RWPE1 (cell line): Measurements from ENCODE around the gene KIF18B.
A peak's percentile ranks its signal among the peaks of the same experiment; 100 is the strongest.

Experiments
- CTCF ChIA-PET: fragments of 350-600 bp; sonication (Branson Sonifier 250); formaldehyde crosslinking; extraction: SDS; loops from one replicate; lab custom pipeline; 2021; lab: Yijun Ruan, JAX
- POLR2A ChIA-PET: fragments of 400-600 bp; formaldehyde crosslinking; extraction: SDS; loops from one replicate; lab custom pipeline; 2020; ENCODE audit warnings: antibody characterized with exemption; ENCODE audit not compliant: low non-redundant PET; lab: Yijun Ruan, JAX
- DNase-seq: peaks from one replicate; pipeline ENCODE4 v3.0.0; 2012; ENCODE audit warnings: low spot score
- H3K27ac ChIP-seq: fragments of 450-650 bp; 2 replicates; pipeline ENCODE4 v1.5.1; 2017
- CTCF ChIP-seq: fragments of 450-650 bp; conservative IDR thresholded peaks from 2 replicates; pipeline ENCODE4 v1.5.1; 2017; ENCODE audit warnings: low read depth, mild to moderate bottlenecking

The KIF18B gene

GRCh38 chr17:44906763-44907728 is 40.5 kb downstream of the KIF18B start:
- ChIA-PET CTCF (interaction anchor here (0.6 kb wide), 1 partner anchor 989 kb away, joined by 3 read pairs; no protein-coding TSS in a partner anchor), POLR2A (interaction anchor here (0.6 kb wide), 1 partner anchor 140 kb away, joined by 4 read pairs; no protein-coding TSS in a partner anchor)
- no peak for DNase-seq
- peak overlapping the region; percentile 80 for H3K27ac ChIP-seq
- TF ChIP-seq CTCF, result no peak

DNA sequence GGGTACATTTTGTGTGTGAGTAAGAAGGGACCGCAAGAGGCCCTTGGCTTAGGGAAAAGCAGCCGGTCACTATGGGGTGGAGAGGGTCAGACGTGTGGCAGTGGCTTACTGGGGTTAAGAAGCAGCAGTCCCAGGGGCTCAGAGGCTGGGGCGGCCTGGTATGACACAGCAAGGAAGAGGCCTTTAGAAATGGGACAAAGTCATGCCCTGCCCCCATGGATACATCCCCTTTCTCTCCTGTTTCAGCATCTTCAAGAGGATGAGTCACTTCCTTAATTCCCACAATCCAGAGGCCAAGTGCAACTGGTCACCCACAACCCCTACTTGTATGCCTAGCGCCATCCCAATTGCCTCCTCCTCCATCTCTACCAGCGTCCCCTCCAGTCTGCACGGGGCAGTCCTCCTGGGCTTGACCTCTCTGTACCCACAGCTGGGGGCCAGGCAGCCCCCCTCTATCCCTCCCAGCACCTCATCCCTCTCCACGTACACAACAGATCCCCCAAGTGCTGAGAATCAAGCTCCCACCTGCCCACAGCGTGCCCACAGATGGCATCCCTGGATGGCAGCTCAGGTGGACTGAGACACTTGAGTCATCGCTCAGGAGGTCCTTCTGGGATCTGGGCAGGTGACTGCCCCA is 41.4 kb downstream of the KIF18B start:
- POLR2A ChIA-PET, result interaction anchor here (0.6 kb wide), 1 partner anchor 141 kb away, joined by 4 read pairs; no protein-coding TSS in a partner anchor
- no peak for TF ChIP-seq CTCF
- CTCF ChIA-PET, result interaction anchor here (0.6 kb wide), 1 partner anchor 990 kb away, joined by 3 read pairs; no protein-coding TSS in a partner anchor
- peak overlapping the region; percentile 80 for H3K27ac ChIP-seq
- DNase-seq, result peak; percentile 81

- ChIA-PET POLR2A (no interaction called here), CTCF (no interaction called here)
- no peak for DNase-seq
- TF ChIP-seq CTCF, result no peak
- peak overlapping the region; percentile 80 for H3K27ac ChIP-seq
Measured at GRCh38 chr17:44905006-44906000, 42.3 kb downstream of the KIF18B start.

- ChIA-PET CTCF (interaction anchor here (0.6 kb wide), 3 partner anchors 31 to 680 kb away, joined by 3 to 4 read pairs (median 3); no protein-coding TSS in a partner anchor), POLR2A (no interaction called here)
- TF ChIP-seq CTCF, result no peak
- no peak for DNase-seq
- H3K27ac ChIP-seq, result peak overlapping the region; percentile 80
Measured at GRCh38 chr17:44904001-44904984, 43.3 kb downstream of the KIF18B start.

DNA sequence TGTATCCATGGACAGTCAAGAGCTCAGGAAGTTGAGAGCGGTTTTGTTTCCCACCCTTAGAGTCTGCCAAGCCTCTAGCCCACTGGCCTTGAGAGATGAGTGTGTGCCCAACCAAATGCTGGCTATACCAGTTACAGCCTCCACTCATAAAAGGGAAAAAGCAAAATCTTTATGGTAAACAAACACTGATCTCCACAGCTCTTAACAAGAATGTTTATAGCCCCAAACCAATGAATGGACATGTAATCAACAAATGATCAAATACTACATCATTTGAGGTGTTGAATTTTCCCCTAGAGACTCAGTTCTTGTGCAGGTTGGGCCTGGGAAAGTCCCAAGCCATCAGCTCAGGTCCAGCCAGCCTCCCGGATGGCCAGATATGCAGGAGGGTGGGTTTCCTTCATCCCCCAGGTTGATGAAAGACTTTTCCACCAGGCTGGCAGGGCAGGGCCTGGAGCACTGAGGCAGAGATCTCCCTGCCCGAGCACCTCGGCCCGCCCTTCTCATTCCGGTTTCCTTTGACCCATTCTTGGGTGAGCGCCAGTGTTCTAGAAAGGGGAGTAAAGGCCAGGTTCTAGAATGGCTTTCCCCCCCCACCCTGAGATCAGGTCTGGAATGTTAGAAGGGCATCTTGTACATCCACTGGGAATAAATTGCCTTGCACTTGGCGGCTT is 44.4 kb downstream of the KIF18B start:
- TF ChIP-seq CTCF, result no peak
- ChIA-PET CTCF (interaction anchor here (0.6 kb wide), 1 partner anchor 679 kb away, joined by 3 read pairs; no protein-coding TSS in a partner anchor), POLR2A (interaction anchor here (0.8 kb wide), 1 partner anchor 7 kb away, joined by 4 read pairs; no protein-coding TSS in a partner anchor)
- H3K27ac ChIP-seq, result peak overlapping the region; percentile 80; the same call in 1 of the 2 replicates
- DNase-seq, result no peak
